HepG2 (cell line): ENCODE results near the gene ST3GAL2. TPM values are rescaled to one million over a fixed set of nuclear protein-coding genes. Genes with fewer than 3 reads are reported as not detected.

Experiments
- ATAC-seq: fragments of 200-7000 bp; cut with Tn5 transposase; 3 replicates; pipeline ENCODE4 v1.9.1; 2020; ENCODE audit warnings: mild to moderate bottlenecking, moderate library complexity
- BruUV-seq: library from RNA; stranded (reverse); fragments of 400-500 nt; replicated peaks from 2 replicates; lab custom pipeline; 2021; lab: Mats Ljungman, UMichigan
- CTCF ChIA-PET: fragments of 300-600 bp; formaldehyde crosslinking; extraction: SDS; loops from one replicate; lab custom pipeline; 2021; ENCODE audit warnings: low total read pairs, inconsistent platforms, low intra/inter-chr PET ratio; lab: Yijun Ruan, JAX
- POLR2A ChIA-PET: fragments of 350-600 bp; sonication (Branson Sonifier 250); formaldehyde crosslinking; loops from one replicate; lab custom pipeline; 2020; ENCODE audit warnings: antibody characterized with exemption, inconsistent platforms; lab: Yijun Ruan, JAX
- DNase-seq: peaks from one replicate; pipeline ENCODE4 v3.0.0-alpha.2; 2015; ENCODE audit warnings: low spot score
- FAIRE-seq: peaks from 3 replicates; lab custom pipeline; 2011; peaks lifted over from hg19 to GRCh38; lab: Jason Lieb, UNC
- H2AFZ ChIP-seq: one replicate; pipeline ENCODE4 v1.6.1; 2011; ENCODE audit warnings: low read length, inconsistent platforms
- H3K27ac ChIP-seq: fragments of 300-600 bp; 3 replicates; pipeline ENCODE4 v1.8.0; 2011; ENCODE audit warnings: mixed run types, mild to moderate bottlenecking, mixed read lengths, low read length, inconsistent platforms; ENCODE audit not compliant: insufficient read depth; ENCODE audit errors: extremely low read length
- H3K27me3 ChIP-seq, 2 experiments: fragments of 200-600 bp in 1 of 2; 2 replicates in 1 of 2; 3 replicates in 1 of 2; pipeline versions ENCODE4 v1.6.0 to v1.8.0; 2011; ENCODE audit warnings: low read length in 2 of 2, mild to moderate bottlenecking in 2 of 2, moderate library complexity in 2 of 2, inconsistent platforms in 1 of 2; ENCODE audit not compliant: insufficient read depth in 2 of 2, control insufficient read depth in 1 of 2
- H3K36me3 ChIP-seq, 2 experiments: fragments of 200-600 bp in 1 of 2; replicated peaks in 1 of 2; 2 replicates in 1 of 2; 3 replicates in 1 of 2; pipeline versions ENCODE4 v1.5.1 to v1.8.0; 2011; ENCODE audit warnings: low read length in 2 of 2, inconsistent platforms in 1 of 2; ENCODE audit not compliant: insufficient read depth in 2 of 2, control insufficient read depth in 1 of 2
- H3K4me1 ChIP-seq: 2 replicates; pipeline ENCODE4 v1.5.1; 2012; ENCODE audit warnings: low read length, inconsistent platforms; ENCODE audit not compliant: insufficient read depth
- H3K4me2 ChIP-seq: 2 replicates; pipeline ENCODE4 v1.6.0; 2011; ENCODE audit warnings: low read depth, low read length, inconsistent platforms
- H3K4me3 ChIP-seq, 3 experiments: fragments of 200-600 bp in 1 of 3; sonication (generic), shearing (Covaris generic) in 1 of 3; replicated peaks in 1 of 3; 2 replicates each; pipeline ENCODE4 v1.5.1; 2011 to 2016; ENCODE audit warnings: low read length in 3 of 3, inconsistent platforms in 2 of 3, low read depth in 2 of 3, mild to moderate bottlenecking in 2 of 3, control low read depth in 1 of 3, mixed read lengths in 1 of 3; ENCODE audit not compliant: insufficient read depth in 1 of 3
- H3K79me2 ChIP-seq: one replicate; pipeline ENCODE4 v1.6.1; 2011; ENCODE audit warnings: low read length, inconsistent platforms; ENCODE audit not compliant: insufficient read depth
- H3K9ac ChIP-seq: 2 replicates; pipeline ENCODE4 v1.6.0; 2011; ENCODE audit warnings: mild to moderate bottlenecking, low read depth, low read length, inconsistent platforms; ENCODE audit not compliant: insufficient read depth
- H3K9me3 ChIP-seq: 2 replicates; pipeline ENCODE4 v1.5.1; 2012; ENCODE audit warnings: mild to moderate bottlenecking, low read length
- H4K20me1 ChIP-seq: 2 replicates; pipeline ENCODE4 v1.6.0; 2011; ENCODE audit warnings: inconsistent platforms, mild to moderate bottlenecking, low read length, moderate library complexity; ENCODE audit not compliant: insufficient read depth
- HOXD1 ChIP-seq: sonication (generic); formaldehyde crosslinking; IDR thresholded peaks from 2 replicates; pipeline ENCODE4 v1.5.0; 2020; ENCODE audit warnings: missing genetic modification reagents
- ZNF17 ChIP-seq: sonication (generic); formaldehyde crosslinking; IDR thresholded peaks from 2 replicates; pipeline ENCODE4 v1.5.0; 2020; ENCODE audit warnings: mild to moderate bottlenecking, missing genetic modification reagents
- ZNF607 ChIP-seq: sonication (generic); formaldehyde crosslinking; IDR thresholded peaks from 2 replicates; pipeline ENCODE4 v1.5.1; 2020; ENCODE audit warnings: missing genetic modification reagents, mild to moderate bottlenecking, borderline replicate concordance
- WGBS: methylation state at CpG from one replicate; pipeline ENCODE4 v1.1.6; 2017; ENCODE audit warnings: low lambda C conversion rate; 5-methylcytosine and 5-hydroxymethylcytosine counted together
- in situ Hi-C: cut with HindIII; loops from 2 replicates; pipeline ENCODE4 v1.10.0; 2017; ENCODE audit warnings: low pct_unique_long_range_greater_than_20kb; ENCODE audit not compliant: extremely low pct_ligation_motif_present
- intact Hi-C: fragments of 100-400 bp; cut with micrococcal nuclease; formaldehyde crosslinking; loops from one replicate; pipeline ENCODE4 v1.10.0; 2022; ENCODE audit not compliant: unreplicated experiment
- polyA plus RNA-seq, 8 experiments: library from polyadenylated mRNA; depleted of rRNA in 3 of 8; stranded (reverse) in 7 of 8; unstranded in 1 of 8; fragments of >200 nt; fragmentation: Illumina TruSeq in 4 of 8; extraction: Trizol in 4 of 8; gene quantifications; 2 replicates each; pipeline versions ENCODE4 v1.2.1 to v1.2.3, GENCODE V29; 2011 to 2016; ENCODE audit warnings: low read depth in 4 of 8, missing spikeins in 1 of 8, mixed read lengths in 1 of 8; ENCODE audit not compliant: insufficient read depth in 1 of 8
- total RNA-seq, 5 experiments: library from RNA; depleted of rRNA; stranded (reverse); fragments of >200 nt; fragmentation: Illumina TruSeq; extraction: Trizol; gene quantifications; 2 replicates each; pipeline ENCODE4 v1.2.3, GENCODE V29; 2016; ENCODE audit warnings: low read depth in 1 of 5
- TF ChIP-seq, protein P1 (sequence below): sonication (generic); formaldehyde crosslinking; IDR thresholded peaks from 2 replicates; pipeline ENCODE4 v1.4.0; 2020; ENCODE audit warnings: missing genetic modification reagents

ST3GAL2 gene
- total and polyA plus RNA-seq, 2 of the 13 experiments (the other 11 are each of a cell fraction or from before 2014, with no cell fraction given), result 16.3 to 24.9 TPM

DNA sequence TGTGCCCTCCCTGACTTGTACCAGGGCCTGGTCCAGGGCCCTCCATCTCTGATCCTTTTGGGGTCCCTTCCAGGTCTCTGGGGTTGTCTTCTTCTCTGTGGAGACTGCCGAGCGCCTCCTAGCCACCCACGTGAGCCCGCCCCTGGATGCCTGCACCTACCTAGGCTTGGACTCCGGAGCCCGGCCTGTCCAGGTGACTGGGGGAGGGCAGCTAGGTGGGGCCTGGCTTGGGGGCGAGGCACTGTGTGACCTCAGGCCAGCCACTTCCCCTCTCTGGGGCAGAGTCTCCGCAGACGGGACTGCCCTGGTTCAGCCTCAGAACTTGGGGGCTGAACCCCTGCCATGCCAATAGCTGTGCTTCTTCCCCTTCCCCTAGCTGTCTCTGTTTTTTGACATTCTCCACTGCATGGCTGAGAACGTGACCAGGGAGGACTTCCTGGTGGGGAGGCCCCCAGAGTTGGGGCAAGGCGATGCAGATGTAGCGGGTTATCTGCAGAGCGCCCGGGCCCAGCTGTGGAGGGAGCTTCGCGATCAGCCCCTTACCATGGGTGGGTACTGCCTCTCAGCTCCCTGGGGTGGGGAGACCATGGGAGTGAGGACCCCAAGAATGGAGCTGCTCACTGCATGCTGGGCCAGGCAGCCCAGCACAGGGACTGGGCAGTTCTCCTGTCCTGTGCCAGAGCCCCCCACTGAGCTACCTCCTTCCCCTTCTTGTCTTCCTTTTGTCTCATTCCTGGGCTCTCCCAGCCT is 30.1 kb upstream of the ST3GAL2 start (continued):
- TF ChIP-seq, protein P1, sequence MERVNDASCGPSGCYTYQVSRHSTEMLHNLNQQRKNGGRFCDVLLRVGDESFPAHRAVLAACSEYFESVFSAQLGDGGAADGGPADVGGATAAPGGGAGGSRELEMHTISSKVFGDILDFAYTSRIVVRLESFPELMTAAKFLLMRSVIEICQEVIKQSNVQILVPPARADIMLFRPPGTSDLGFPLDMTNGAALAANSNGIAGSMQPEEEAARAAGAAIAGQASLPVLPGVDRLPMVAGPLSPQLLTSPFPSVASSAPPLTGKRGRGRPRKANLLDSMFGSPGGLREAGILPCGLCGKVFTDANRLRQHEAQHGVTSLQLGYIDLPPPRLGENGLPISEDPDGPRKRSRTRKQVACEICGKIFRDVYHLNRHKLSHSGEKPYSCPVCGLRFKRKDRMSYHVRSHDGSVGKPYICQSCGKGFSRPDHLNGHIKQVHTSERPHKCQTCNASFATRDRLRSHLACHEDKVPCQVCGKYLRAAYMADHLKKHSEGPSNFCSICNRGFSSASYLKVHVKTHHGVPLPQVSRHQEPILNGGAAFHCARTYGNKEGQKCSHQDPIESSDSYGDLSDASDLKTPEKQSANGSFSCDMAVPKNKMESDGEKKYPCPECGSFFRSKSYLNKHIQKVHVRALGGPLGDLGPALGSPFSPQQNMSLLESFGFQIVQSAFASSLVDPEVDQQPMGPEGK (CRISPR knock-in tag), result no peak
- no peak for TF ChIP-seq ZNF17 (CRISPR knock-in tag)
- no peak for TF ChIP-seq ZNF607 (CRISPR knock-in tag)

DNA sequence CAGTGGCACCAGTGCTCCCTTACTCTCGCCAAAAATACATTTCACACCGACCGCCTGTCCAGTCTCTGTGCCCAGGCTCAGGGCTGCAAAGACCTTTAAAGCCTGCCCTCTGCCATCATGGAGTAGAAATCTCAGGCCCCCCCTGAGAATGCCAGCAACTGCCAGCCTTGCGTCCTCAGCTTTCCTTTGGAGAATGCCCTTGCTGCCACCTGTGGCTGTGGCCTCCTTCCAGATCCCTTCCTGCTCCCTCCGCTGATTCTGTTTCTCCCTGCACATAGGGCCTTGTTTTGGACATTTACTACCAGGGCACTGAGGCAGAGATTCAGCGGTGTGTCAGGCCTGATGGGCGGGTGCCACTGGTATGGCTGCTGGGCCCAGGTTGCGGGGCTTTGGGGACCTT is 28.7 kb upstream of the ST3GAL2 start:
- ChIA-PET POLR2A (interaction anchor here (2.2 to 4.8 kb wide), 2 partner anchors 39 to 87 kb away, joined by 6 to 51 read pairs; no protein-coding TSS in a partner anchor), CTCF (interaction anchor here (2.6 kb wide), 1 partner anchor 72 kb away, joined by 11 read pairs; no protein-coding TSS in a partner anchor)
- H2AFZ ChIP-seq, result no peak overlapping the region
- H3K36me3 ChIP-seq, result peaks cover 3 to 5% of the 10 kb centered on the region in 2 experiments; a peak in 3 of 5 replicates
- H4K20me1 ChIP-seq, result no peaks in the 10 kb centered on the region
- H3K4me1 ChIP-seq, result peaks cover 5% of the 10 kb centered on the region; the same call in 1 of the 2 replicates
- no peak for FAIRE-seq
- H3K4me3 ChIP-seq, result no peak overlapping the region
- H3K9me3 ChIP-seq, result no peaks in the 10 kb centered on the region
- intact Hi-C loops, result no loop called here
- TF ChIP-seq HOXD1, result no peak
- no TSS peak for BruUV-seq
- H3K9ac ChIP-seq, result no peak overlapping the region
- ATAC-seq, result no peak
- no peaks in the 10 kb centered on the region for H3K27me3 ChIP-seq
- H3K4me2 ChIP-seq, result no peak overlapping the region
- no peak for DNase-seq
- no peak overlapping the region for H3K27ac ChIP-seq
- 99% methylated on average over 8 of the region's 8 CpGs for WGBS
- in situ Hi-C loops, result loop anchor here (5.0 kb wide), 1 partner anchor 70 kb away; no protein-coding TSS in a partner anchor
- H3K79me2 ChIP-seq, result no peaks in the 10 kb centered on the region
